ENCODE measurements around the gene GPR151. TPM values are rescaled to one million over a fixed set of nuclear protein-coding genes. Genes with fewer than 3 reads are reported as not detected.

Gene GPR151
- total RNA-seq, 1 donor from 2014 or later: 0.41 TPM

GRCh38 chr5:146521403-146522106, 5.6 kb upstream of the GPR151 start:
- FAIRE-seq (no peak), DNase-seq (ENCODE audit: low spot score in 2 of 2) (no peak)

- FAIRE-seq (no peak), DNase-seq (ENCODE audit: low spot score in 2 of 2) (no peak)
Observed at GRCh38 chr5:146520731-146521130, 4.7 kb upstream of the GPR151 start.

GRCh38 chr5:146519554-146519953, 3.6 kb upstream of the GPR151 start:
- DNase-seq (ENCODE audit: low spot score in 2 of 2) (no peak), FAIRE-seq (no peak)

GRCh38 chr5:146515473-146516150, 378 bp downstream of the GPR151 start:
- DNase-seq (ENCODE audit: low spot score in 2 of 2): no peak

GRCh38 chr5:146514575-146514974, 1.4 kb downstream of the GPR151 start:
- FAIRE-seq (no peak), DNase-seq (ENCODE audit: low spot score in 2 of 2) (no peak)

More at GRCh38 chr5:146515473-146516150, 378 bp downstream of the GPR151 start:
- no peak for FAIRE-seq

- no peak for DNase-seq (ENCODE audit: low spot score in 2 of 2)
- no peak for FAIRE-seq
Observed at GRCh38 chr5:146513462-146513861, 2.5 kb downstream of the GPR151 start.

- FAIRE-seq (no peak), DNase-seq (ENCODE audit: low spot score in 2 of 2) (no peak)
Observed at GRCh38 chr5:146510559-146511125, 5.3 kb downstream of the GPR151 start.

- FAIRE-seq: no peak
- no peak for DNase-seq (ENCODE audit: low spot score in 2 of 2)
Observed at GRCh38 chr5:146507428-146507827, 8.6 kb downstream of the GPR151 start.

- FAIRE-seq: no peak
- no peak for DNase-seq (ENCODE audit: low spot score in 2 of 2)
Observed at GRCh38 chr5:146499680-146500079, 16.3 kb downstream of the GPR151 start.

GRCh38 chr5:146494656-146495055, 21.3 kb downstream of the GPR151 start:
- FAIRE-seq (no peak), DNase-seq (ENCODE audit: low spot score in 2 of 2) (no peak)

- DNase-seq (ENCODE audit: low spot score in 2 of 2) (no peak), FAIRE-seq (no peak)
Observed at GRCh38 chr5:146490089-146490843, 25.7 kb downstream of the GPR151 start.

GRCh38 chr5:146484714-146485391, 31.1 kb downstream of the GPR151 start:
- DNase-seq (ENCODE audit: low spot score in 2 of 2) (no peak), FAIRE-seq (no peak)

GRCh38 chr5:146482775-146483174, 33.2 kb downstream of the GPR151 start:
- DNase-seq (ENCODE audit: low spot score in 2 of 2) (no peak), FAIRE-seq (no peak)

GRCh38 chr5:146475906-146476305, 40.1 kb downstream of the GPR151 start:
- no peak for FAIRE-seq
- DNase-seq (ENCODE audit: low spot score in 2 of 2): no peak

- no peak for FAIRE-seq
- DNase-seq (ENCODE audit: low spot score in 2 of 2): no peak
Observed at GRCh38 chr5:146475190-146475780, 40.7 kb downstream of the GPR151 start.

- no peak for DNase-seq (ENCODE audit: low spot score in 2 of 2)
- FAIRE-seq: no peak
Observed at GRCh38 chr5:146474065-146474464, 41.9 kb downstream of the GPR151 start.

GRCh38 chr5:146467760-146468159, 48.2 kb downstream of the GPR151 start:
- DNase-seq (ENCODE audit: low spot score in 2 of 2) (no peak), FAIRE-seq (no peak)

GRCh38 chr5:146466521-146467349, 49.3 kb downstream of the GPR151 start:
- DNase-seq (ENCODE audit: low spot score in 2 of 2) (no peak), FAIRE-seq (peak; percentile 94)

GRCh38 chr5:146463446-146463845, 52.5 kb downstream of the GPR151 start:
- DNase-seq (ENCODE audit: low spot score in 2 of 2): no peak
- no peak for FAIRE-seq

All from frontal cortex (tissue), 4 donors.